Activated CD4-positive, alpha-beta memory T cell treated with anti-CD3 and anti-CD28 coated beads for 36 hours (primary cell): ENCODE data around the gene RPP25L. TPM values are rescaled to one million over a fixed set of nuclear protein-coding genes. Genes with fewer than 3 reads are reported as not detected.

ENCODE experiments used
- CTCF ChIA-PET: fragments of 350-600 bp; sonication (Branson Sonifier 250); formaldehyde crosslinking; loops from one replicate; lab custom pipeline; 2021; ENCODE audit warnings: antibody characterized with exemption, inconsistent platforms; lab: Charles Lee
- POLR2A ChIA-PET: fragments of 350-600 bp; sonication (Branson Sonifier 250); formaldehyde crosslinking; loops from one replicate; lab custom pipeline; 2021; ENCODE audit warnings: antibody characterized with exemption; lab: Charles Lee
- DNase-seq: peaks from one replicate; pipeline ENCODE4 v3.0.0-alpha.2; 2020
- H3K27ac Mint-ChIP-seq: one replicate; pipeline ENCODE4 v1.8.0; 2021; ENCODE audit warnings: mixed read lengths
- H3K27me3 Mint-ChIP-seq: one replicate; pipeline ENCODE4 v1.8.0; 2021; ENCODE audit warnings: mixed read lengths
- H3K36me3 Mint-ChIP-seq: one replicate; pipeline ENCODE4 v1.8.0; 2021; ENCODE audit warnings: mixed read lengths
- H3K4me1 Mint-ChIP-seq: one replicate; pipeline ENCODE4 v1.8.0; 2021; ENCODE audit warnings: low read depth, mixed read lengths
- H3K4me3 Mint-ChIP-seq: one replicate; pipeline ENCODE4 v1.8.0; 2021; ENCODE audit warnings: mild to moderate bottlenecking, mixed read lengths
- H3K9me3 Mint-ChIP-seq: one replicate; pipeline ENCODE4 v1.8.0; 2021; ENCODE audit warnings: mixed read lengths
- intact Hi-C: fragments of 100-400 bp; cut with micrococcal nuclease; formaldehyde crosslinking; loops from one replicate; pipeline ENCODE4 v1.15.1; 2023
- total RNA-seq, 2 experiments: library from RNA; stranded (reverse); gene quantifications; one replicate each; pipeline ENCODE4 v1.2.3, GENCODE V29; 2021

Gene RPP25L
- total RNA-seq, 2 experiments from 2014 or later = 29.3 to 31.1 TPM

DNA sequence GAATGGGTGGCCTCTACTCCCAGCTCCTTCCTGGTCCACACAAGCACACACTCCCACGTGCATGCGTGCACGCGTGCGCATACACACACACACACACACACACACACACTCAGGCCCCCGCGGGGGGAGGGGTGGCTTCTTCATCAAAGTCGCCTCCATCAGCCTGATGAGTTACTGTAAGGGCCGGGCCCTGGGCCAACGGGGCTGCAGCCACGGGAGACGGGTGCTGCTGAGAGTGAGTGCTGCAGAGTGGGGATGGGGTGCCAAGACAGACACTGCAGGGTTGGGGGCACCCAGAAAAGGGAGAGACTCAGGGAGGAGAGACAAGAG lies 40.5 kb downstream of the RPP25L start:
- H3K36me3 Mint-ChIP-seq = no peaks in the 10 kb centered on the region
- intact Hi-C loops = no loop called here
- no peak for DNase-seq
- H3K27ac Mint-ChIP-seq = no peak overlapping the region
- CTCF ChIA-PET = interaction anchor here (0.7 to 1.3 kb wide), 2 partner anchors 9 to 20 kb away, joined by 3 to 5 read pairs; no protein-coding TSS in a partner anchor
- no peak overlapping the region for H3K4me3 Mint-ChIP-seq
- no peaks in the 10 kb centered on the region for H3K4me1 Mint-ChIP-seq
- POLR2A ChIA-PET = no interaction called here
- no peaks in the 10 kb centered on the region for H3K9me3 Mint-ChIP-seq
- H3K27me3 Mint-ChIP-seq = peaks cover 25% of the 10 kb centered on the region

GRCh38 chr9:34570809-34571480 lies 41.0 kb downstream of the RPP25L start:
- no peak overlapping the region for H3K27ac Mint-ChIP-seq
- CTCF ChIA-PET = interaction anchor here (0.6 to 1.5 kb wide), 5 partner anchors 9 to 42 kb away, joined by 3 to 5 read pairs (median 3); no protein-coding TSS in a partner anchor
- intact Hi-C loops = no loop called here

GRCh38 chr9:34570376-34570775 lies 41.5 kb downstream of the RPP25L start:
- intact Hi-C loops = no loop called here
- ChIA-PET CTCF (interaction anchor here (0.6 to 1.5 kb wide), 4 partner anchors 9 to 43 kb away, joined by 3 to 5 read pairs (median 3); no protein-coding TSS in a partner anchor), POLR2A (no interaction called here)
- no peak overlapping the region for H3K4me3 Mint-ChIP-seq
- no peak overlapping the region for H3K27ac Mint-ChIP-seq
- H3K36me3 Mint-ChIP-seq = no peaks in the 10 kb centered on the region
- no peaks in the 10 kb centered on the region for H3K4me1 Mint-ChIP-seq
- DNase-seq = no peak
- peaks cover 18% of the 10 kb centered on the region for H3K27me3 Mint-ChIP-seq
- H3K9me3 Mint-ChIP-seq = no peaks in the 10 kb centered on the region

More at GRCh38 chr9:34570809-34571480, 41.0 kb downstream of the RPP25L start:
- no peak for DNase-seq
- Mint-ChIP-seq H3K4me3 (no peak overlapping the region), H3K9me3 (no peaks in the 10 kb centered on the region), H3K36me3 (no peaks in the 10 kb centered on the region), H3K4me1 (no peaks in the 10 kb centered on the region), H3K27me3 (peaks cover 21% of the 10 kb centered on the region)
- POLR2A ChIA-PET = no interaction called here

DNA sequence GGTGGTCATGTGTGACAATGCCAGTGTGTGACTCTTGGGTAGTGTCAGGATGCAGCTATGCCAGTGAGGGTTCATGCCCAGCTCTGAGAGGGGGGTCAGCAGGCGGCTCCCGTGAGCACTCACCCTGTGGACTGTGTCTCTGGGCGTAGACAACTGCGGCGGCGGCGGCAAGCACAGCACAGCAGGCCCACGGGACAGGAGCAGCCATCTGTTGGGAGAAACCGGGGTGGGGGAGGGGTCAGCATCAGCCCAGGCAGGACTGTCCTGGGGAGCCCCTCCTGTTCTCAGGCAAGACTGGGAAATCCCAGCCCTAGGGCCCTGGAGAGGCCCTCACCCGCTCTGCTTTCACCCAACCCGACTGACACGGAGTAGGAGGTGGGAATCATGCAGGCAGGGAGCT lies 43.1 kb downstream of the RPP25L start:
- Mint-ChIP-seq H3K4me3 (no peak overlapping the region), H3K27me3 (peaks cover 18% of the 10 kb centered on the region), H3K4me1 (no peaks in the 10 kb centered on the region), H3K36me3 (no peaks in the 10 kb centered on the region), H3K9me3 (no peaks in the 10 kb centered on the region), H3K27ac (no peak overlapping the region)
- intact Hi-C loops = no loop called here
- no peak for DNase-seq
- POLR2A ChIA-PET = no interaction called here
- CTCF ChIA-PET = no interaction called here

DNA sequence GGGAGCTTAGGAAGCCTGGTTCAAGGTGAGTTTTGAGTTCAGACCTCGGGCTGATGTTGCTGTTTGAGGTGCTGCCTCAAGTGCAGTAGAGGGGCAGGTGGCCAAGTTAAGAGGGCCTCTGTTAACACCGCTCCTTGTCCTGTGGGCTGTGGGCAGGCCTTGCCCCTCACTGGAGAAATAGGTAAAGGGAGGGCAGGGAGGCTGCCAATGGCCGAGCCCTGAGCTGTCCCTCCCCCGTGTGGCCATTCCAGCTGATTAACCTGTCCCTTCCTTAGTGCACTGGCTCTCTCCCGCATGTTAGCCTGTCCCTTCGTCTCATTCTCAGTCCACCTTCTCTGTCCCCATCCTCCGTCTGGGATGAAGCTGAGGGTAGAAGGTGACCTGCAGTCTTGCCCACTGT lies 43.8 kb downstream of the RPP25L start:
- intact Hi-C loops = no loop called here
- POLR2A ChIA-PET = no interaction called here
- no peak overlapping the region for H3K27ac Mint-ChIP-seq
- H3K27me3 Mint-ChIP-seq = peaks cover 15% of the 10 kb centered on the region
- H3K36me3 Mint-ChIP-seq = no peaks in the 10 kb centered on the region
- no peaks in the 10 kb centered on the region for H3K4me1 Mint-ChIP-seq
- no peak for DNase-seq
- no peaks in the 10 kb centered on the region for H3K9me3 Mint-ChIP-seq
- H3K4me3 Mint-ChIP-seq = no peak overlapping the region
- CTCF ChIA-PET = no interaction called here

DNA sequence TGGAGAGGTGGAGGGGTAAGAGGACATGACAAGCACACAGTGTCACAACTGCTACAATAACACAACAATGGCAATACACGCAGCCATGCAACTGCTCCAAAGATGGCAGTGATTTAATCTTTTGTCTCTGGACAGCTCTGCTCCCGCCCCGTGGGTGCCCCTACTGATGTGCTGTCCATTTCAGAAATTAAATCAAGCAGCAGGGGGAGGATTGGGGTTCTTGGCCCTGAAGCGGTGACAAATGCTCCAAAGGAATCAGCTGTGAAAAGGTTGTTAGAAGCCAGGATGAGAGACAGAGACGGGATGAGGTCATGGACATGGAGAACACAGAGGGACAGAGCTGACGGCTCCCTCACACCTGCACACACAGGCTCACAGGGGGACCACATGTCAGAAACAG lies 44.9 kb downstream of the RPP25L start:
- intact Hi-C loops = no loop called here
- DNase-seq = no peak
- Mint-ChIP-seq H3K4me1 (no peaks in the 10 kb centered on the region), H3K4me3 (no peak overlapping the region), H3K36me3 (no peaks in the 10 kb centered on the region), H3K27ac (no peak overlapping the region), H3K27me3 (peaks cover 15% of the 10 kb centered on the region), H3K9me3 (no peaks in the 10 kb centered on the region)
- CTCF ChIA-PET = interaction anchor here (1.2 kb wide), 1 partner anchor 36 kb away, joined by 3 read pairs; no protein-coding TSS in a partner anchor
- POLR2A ChIA-PET = no interaction called here

- DNase-seq = no peak
- Mint-ChIP-seq H3K27ac (no peak overlapping the region), H3K36me3 (no peaks in the 10 kb centered on the region), H3K4me3 (no peak overlapping the region), H3K27me3 (peaks cover 15% of the 10 kb centered on the region), H3K9me3 (no peaks in the 10 kb centered on the region), H3K4me1 (no peaks in the 10 kb centered on the region)
- intact Hi-C loops = no loop called here
- ChIA-PET CTCF (interaction anchor here (1.2 kb wide), 1 partner anchor 37 kb away, joined by 3 read pairs; no protein-coding TSS in a partner anchor), POLR2A (no interaction called here)
These were observed 45.6 kb downstream of the RPP25L start for GRCh38 chr9:34566322-34566721.

DNA sequence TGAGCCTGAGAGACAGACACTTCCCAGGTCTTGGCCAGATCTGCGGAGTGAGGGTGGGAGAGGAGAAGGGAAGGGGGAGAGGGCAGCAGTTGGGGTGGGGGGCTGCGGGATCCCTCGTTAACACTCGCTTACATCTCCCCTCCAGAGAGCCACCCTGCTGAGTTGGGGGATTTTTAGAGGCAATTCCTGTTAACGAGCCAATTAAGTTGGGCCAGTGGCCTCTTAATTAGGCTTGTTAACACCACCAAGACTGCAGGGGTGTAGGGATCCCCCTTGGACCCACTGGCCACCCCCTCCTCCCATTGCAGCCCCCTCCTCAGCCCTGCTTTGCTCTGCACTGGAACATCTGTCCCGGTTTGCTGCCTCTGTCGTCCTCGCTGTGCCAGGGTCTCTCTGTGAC lies 46.0 kb downstream of the RPP25L start:
- CTCF ChIA-PET = interaction anchor here (1.2 kb wide), 1 partner anchor 37 kb away, joined by 3 read pairs; no protein-coding TSS in a partner anchor
- Mint-ChIP-seq H3K4me1 (no peaks in the 10 kb centered on the region), H3K27me3 (peaks cover 15% of the 10 kb centered on the region), H3K36me3 (no peaks in the 10 kb centered on the region), H3K27ac (no peak overlapping the region), H3K4me3 (no peak overlapping the region), H3K9me3 (no peaks in the 10 kb centered on the region)
- DNase-seq = no peak
- POLR2A ChIA-PET = no interaction called here
- intact Hi-C loops = no loop called here

- DNase-seq = no peak
- no peaks in the 10 kb centered on the region for H3K36me3 Mint-ChIP-seq
- intact Hi-C loops = no loop called here
- no peaks in the 10 kb centered on the region for H3K9me3 Mint-ChIP-seq
- H3K27me3 Mint-ChIP-seq = peaks cover 21% of the 10 kb centered on the region
- POLR2A ChIA-PET = no interaction called here
- CTCF ChIA-PET = no interaction called here
- no peak overlapping the region for H3K4me3 Mint-ChIP-seq
- no peak overlapping the region for H3K27ac Mint-ChIP-seq
- H3K4me1 Mint-ChIP-seq = no peaks in the 10 kb centered on the region
These were observed 47.3 kb downstream of the RPP25L start for GRCh38 chr9:34564617-34565016.

DNA sequence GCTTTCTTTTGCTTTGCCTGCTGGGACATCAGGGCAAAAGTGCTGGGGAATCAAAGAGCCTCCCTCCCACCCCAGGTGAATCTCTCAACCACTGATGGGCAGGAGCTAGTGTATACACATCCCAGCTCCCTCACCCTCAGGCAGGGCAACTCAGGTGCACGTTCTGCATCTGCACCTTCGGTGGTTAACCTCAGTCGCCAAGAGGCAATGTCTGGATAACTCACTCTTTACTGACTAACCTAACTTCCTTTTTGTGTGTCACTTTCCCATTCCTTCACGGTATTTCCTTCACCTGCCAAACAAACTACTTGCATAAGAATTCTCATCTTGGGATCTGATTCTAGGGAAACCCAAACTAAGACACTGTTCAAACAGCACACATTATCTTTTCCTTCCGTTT lies 48.6 kb downstream of the RPP25L start:
- H3K36me3 Mint-ChIP-seq = no peaks in the 10 kb centered on the region
- intact Hi-C loops = no loop called here
- no peak overlapping the region for H3K27ac Mint-ChIP-seq
- DNase-seq = no peak
- ChIA-PET POLR2A (no interaction called here), CTCF (interaction anchor here (1.0 to 2.7 kb wide), 6 partner anchors 20 to 126 kb away, joined by 3 to 36 read pairs (median 6); no protein-coding TSS in a partner anchor)
- no peaks in the 10 kb centered on the region for H3K4me1 Mint-ChIP-seq
- no peaks in the 10 kb centered on the region for H3K9me3 Mint-ChIP-seq
- H3K27me3 Mint-ChIP-seq = peaks cover 27% of the 10 kb centered on the region
- H3K4me3 Mint-ChIP-seq = no peak overlapping the region

DNA sequence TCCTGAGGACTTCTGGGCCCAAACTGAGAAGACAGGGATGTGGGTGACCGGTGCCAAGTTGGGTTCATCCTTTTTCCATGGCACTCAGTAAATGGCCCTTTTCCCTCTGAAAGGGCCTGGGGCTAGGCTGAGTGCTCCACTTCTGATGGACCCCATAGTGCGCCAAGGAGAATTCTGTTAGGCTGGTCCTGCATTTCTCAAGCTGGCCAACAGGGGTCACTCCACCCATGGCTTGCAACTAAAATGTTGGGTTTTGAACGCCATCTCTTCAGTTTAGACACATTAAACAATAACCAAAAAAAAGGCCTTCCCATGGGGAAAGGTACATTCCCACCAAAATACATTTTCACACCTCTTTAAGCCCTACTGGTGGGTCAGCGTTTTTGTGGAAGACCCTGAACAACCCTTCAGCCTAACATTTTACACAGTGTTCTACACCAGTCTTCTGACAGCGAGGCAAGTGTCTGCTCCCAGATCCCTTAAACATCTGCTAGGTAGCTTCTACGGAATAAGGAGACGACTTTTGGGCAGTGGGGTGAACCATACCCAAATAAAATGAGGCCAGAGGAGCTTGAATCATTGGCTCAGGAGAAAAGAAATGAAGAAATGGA lies 49.7 kb downstream of the RPP25L start:
- Mint-ChIP-seq H3K4me1 (no peaks in the 10 kb centered on the region), H3K27me3 (peaks cover 31% of the 10 kb centered on the region), H3K36me3 (no peaks in the 10 kb centered on the region), H3K9me3 (no peaks in the 10 kb centered on the region), H3K4me3 (no peak overlapping the region), H3K27ac (no peak overlapping the region)
- ChIA-PET POLR2A (no interaction called here), CTCF (interaction anchor here (0.6 to 2.7 kb wide), 12 partner anchors 18 to 125 kb away, joined by 3 to 36 read pairs (median 4); partner anchors contain the start of gene SIGMAR1)
- peak; percentile 49 for DNase-seq
- intact Hi-C loops = loop anchor here (1.0 kb wide), 1 partner anchor 29 kb away; no protein-coding TSS in a partner anchor

GRCh38 chr9:34560599-34561214 lies 51.2 kb downstream of the RPP25L start:
- intact Hi-C loops = no loop called here
- ChIA-PET CTCF (interaction anchor here (0.8 to 1.3 kb wide), 5 partner anchors 9 to 47 kb away, joined by 3 to 5 read pairs (median 3); no protein-coding TSS in a partner anchor), POLR2A (no interaction called here)
- H3K27me3 Mint-ChIP-seq = peaks cover 25% of the 10 kb centered on the region
- H3K36me3 Mint-ChIP-seq = no peaks in the 10 kb centered on the region
- no peak for DNase-seq
- H3K27ac Mint-ChIP-seq = no peak overlapping the region
- no peak overlapping the region for H3K4me3 Mint-ChIP-seq
- H3K9me3 Mint-ChIP-seq = no peaks in the 10 kb centered on the region
- no peaks in the 10 kb centered on the region for H3K4me1 Mint-ChIP-seq
